ENCODE results near the gene GUCY2C.

- no peak for TF ChIP-seq CTCF (IDR thresholded peaks at IDR 0.05)
- TF ChIP-seq POLR2A (IDR thresholded peaks at IDR 0.05): no peak
Measured at GRCh38 chr12:14601692-14602478, 94.5 kb downstream of the GUCY2C start.
